Activated naive CD4-positive, alpha-beta T cell (primary cell): Measurements from ENCODE around the gene TOP1.
"Not testable (repeated sequence)": the region's sequence is repeated elsewhere in the genome, so short reads cannot be mapped to it uniquely, and the experiment has no call there.

Source experiments
- DNase-seq, 4 experiments: peaks; one replicate each; lab custom pipeline; 2025; lab: John Stamatoyannopoulos, UW

The TOP1 gene

GRCh38 chr20:41095110-41095969, 66.7 kb downstream of the TOP1 start:
- DNase-seq: peak in 3 of 4 experiments; percentile 10 to 40 (median 22)

DNA sequence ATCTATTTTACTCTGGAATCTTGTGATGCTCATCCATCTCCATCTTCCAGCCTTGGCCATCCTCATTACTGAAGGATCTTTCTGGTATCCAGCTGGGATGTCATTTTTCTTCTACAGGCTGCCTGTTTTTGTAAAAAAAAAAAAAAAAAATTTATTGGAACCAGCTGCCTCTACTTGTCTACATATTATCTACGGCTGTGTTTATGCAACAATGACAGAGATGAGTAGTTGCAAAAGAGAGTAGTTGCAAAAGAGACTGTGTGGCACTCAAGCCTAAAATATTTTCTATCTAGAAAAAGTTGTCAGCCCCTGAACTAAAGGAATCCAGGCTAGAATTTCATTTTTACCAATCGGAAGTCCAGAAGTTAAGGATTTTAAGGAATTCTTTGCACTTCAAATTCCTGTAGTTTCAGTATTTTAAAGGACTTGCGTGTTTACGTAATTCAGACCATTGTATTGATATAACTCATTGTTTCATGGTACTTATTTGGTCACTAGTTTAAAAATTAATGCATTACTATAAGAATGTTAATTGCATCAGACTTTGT, 70.2 kb downstream of the TOP1 start:
- no peak for DNase-seq

DNA sequence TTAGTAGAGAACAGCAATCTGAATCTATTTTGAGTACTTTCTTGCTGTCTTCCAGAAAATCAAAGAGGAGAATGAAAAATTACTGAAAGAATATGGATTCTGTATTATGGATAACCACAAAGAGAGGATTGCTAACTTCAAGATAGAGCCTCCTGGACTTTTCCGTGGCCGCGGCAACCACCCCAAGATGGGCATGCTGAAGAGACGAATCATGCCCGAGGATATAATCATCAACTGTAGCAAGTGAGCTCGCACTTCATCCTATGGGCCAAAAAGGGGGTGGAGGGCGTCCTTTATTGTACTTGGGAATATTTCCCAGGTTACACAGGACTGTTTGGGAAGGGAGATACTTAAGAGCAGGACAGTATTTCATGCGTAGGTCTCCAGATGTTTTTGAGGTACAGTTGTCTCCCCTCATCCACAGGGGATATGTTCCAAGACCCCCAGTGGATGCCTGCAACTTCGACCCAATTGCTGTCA, 71.4 kb downstream of the TOP1 start:
- DNase-seq: no peak

GRCh38 chr20:41101660-41102059, 73.0 kb downstream of the TOP1 start:
- DNase-seq: no peak

DNA sequence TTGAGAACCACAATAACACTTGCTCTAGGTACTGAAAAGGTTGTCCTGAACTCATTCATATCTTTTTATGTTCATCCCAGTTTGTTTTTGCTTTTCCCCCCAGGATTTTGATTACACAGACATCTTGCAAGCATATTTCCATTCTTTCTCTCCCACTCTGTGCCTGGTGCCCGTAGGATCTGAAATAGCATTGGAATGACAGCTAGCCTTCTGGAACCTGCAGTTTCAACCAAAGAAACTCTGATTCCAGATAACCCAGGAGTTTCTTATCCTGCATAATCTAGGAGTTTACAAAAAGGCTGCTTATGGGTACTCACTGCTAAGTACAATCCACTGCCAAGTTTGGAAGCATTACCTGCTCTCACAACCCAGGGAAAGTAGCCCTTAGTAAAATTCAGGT, 79.9 kb downstream of the TOP1 start:
- no peak for DNase-seq

DNA sequence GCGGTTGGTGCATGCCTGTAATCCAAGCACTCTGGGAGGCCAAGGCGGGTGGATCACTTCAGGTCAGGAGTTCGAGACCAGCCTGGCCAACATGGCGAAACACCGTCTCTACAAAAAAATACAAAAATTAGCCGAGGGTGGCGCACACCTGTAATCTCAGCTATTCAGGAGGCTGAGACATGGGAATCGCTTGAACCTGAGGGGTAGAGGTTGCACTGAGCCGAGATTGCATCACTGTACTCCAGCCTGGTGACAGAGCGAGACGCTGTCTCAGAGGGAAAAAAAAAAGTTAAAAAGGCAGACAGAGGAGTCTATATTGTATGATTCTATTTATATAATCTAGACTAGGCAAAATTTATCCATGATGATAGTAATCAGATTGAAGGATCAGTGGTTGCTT, 81.4 kb downstream of the TOP1 start:
- no peak for DNase-seq

GRCh38 chr20:41110930-41111577, 82.4 kb downstream of the TOP1 start:
- DNase-seq: no peak

GRCh38 chr20:41111578-41111951, 82.9 kb downstream of the TOP1 start:
- no peak for DNase-seq

DNA sequence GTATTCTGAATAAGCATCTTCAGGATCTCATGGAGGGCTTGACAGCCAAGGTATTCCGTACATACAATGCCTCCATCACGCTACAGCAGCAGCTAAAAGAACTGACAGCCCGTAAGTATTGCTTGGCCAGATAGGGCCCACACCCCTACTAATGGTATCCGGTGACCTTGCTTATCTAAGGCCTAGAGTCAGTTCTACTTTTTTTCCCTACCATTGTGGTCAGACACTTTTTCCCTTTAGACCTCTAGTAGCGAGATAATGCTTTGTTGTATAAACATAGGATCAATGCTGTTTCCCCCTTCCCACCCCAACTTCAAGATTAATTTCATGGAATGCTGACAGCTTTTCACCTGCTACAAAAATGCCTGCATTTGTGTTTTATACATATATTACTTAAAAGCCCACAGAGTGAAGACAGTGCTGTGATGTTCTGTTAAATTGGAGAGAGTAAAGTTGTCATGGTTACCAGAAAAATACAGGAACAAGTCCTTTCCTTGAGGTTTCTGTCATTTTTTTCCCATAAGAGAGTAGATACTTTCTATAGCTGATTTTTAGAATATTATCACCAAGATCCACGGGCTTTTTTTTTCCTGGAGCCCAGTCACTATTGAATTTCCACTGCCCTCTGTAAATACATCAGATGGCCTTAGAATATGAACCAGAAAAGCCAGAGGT, 87.8 kb downstream of the TOP1 start:
- no peak for DNase-seq

- DNase-seq: not testable (repeated sequence)
Observed at GRCh38 chr20:41118159-41118558, 89.5 kb downstream of the TOP1 start.

- no peak for DNase-seq
Observed at GRCh38 chr20:41118632-41119031, 90.0 kb downstream of the TOP1 start.

- no peak for DNase-seq
Observed at GRCh38 chr20:41119614-41120561, 91.3 kb downstream of the TOP1 start.

DNA sequence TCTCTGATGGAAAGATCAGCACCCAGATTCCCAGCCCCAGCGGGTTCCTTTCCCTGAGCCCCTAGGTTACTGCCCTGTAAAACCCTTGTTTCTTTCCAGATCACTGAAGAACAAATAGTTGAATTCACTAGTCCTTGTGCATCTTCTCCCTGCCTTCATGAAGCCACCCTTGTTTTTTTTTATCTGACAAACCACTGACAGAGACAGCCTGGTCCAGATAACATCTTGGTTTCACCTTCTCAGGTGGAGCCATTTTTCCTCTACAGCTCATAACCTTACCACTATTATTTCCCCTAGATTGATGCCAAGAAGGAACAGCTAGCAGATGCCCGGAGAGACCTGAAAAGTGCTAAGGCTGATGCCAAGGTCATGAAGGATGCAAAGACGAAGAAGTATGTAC, 92.8 kb downstream of the TOP1 start:
- no peak for DNase-seq

DNA sequence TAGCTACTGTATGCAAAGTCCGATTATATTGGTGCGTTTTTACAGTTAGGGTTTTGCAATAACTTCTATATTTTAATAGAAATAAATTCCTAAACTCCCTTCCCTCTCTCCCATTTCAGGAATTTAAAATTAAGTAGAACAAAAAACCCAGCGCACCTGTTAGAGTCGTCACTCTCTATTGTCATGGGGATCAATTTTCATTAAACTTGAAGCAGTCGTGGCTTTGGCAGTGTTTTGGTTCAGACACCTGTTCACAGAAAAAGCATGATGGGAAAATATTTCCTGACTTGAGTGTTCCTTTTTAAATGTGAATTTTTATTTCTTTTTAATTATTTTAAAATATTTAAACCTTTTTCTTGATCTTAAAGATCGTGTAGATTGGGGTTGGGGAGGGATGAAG, 95.0 kb downstream of the TOP1 start:
- DNase-seq: no peak

DNA sequence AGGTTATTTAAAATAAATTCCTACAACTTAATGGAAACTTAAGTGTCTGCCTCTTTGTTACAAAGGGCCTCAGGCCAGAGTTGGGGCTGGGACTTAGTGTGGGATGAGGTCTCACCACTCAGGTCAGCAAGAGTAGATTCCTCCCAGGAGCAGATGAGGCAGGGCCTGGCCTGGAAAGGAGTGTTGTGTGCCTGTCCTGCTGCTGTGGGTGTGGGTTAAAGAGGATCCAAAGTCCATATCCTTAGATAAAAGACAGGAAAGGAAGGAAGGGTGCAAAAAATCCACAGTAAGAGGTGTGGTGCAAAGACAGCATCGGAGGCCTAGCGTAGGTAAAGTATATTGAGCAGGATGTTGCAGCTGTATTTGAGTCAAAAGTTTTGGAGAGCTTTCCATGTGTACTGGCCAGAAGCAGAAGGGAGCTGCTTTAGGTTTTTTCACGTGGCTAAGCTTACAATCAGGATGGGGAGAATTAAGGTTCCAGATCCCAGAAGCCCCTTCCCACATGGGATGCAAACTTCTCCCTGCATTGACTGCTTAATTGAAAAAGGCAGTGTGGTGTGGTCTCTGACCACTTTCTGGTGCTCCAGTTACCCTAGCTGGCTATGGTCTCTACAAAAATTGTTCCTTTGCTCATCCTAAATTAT, 96.0 kb downstream of the TOP1 start:
- DNase-seq: no peak

DNA sequence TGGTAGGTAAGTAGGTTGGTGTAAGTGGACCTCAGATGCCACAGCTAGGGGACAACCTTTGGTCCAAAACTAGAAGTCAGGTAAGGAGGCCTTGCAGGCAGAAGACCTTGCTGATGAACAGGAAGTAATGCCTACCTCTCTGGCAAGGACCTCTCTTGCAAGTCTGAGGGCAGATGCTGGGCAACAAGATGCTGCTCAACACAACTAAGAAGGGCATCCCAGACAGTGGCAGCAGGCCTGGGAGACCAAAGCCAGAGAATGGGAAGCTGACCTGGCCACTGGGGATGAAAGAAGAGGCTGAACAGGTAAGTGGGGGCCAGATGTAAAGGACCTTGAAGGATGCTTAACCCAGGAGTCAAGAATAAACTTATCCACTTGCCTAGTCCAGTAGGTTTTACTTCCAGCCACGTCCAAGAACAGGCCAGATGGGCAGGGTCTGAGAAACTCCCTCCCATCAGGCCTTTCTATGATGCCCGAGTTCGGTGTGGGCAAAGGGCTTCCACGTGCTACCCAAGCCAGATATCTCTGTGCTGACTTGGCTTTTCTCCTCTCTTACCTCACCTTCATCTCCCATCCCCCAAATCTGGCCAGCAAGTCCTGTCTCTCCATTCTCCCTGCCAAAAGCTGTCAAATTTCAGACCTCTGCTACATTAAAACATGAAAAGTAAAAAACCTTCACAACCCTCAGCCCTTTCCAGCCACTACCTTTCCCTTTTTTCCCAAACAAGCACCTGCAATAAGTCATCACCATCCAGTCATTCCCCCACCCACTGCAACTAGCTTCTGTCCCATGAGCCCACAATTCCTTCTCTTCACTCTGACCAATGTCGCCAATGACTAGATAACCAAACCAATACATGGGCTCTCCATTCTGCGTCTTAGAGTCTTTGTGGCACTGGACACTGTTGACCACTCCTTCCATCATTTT, 97.2 kb downstream of the TOP1 start:
- DNase-seq: no peak

GRCh38 chr20:41126719-41127118, 98.1 kb downstream of the TOP1 start:
- no peak for DNase-seq

DNA sequence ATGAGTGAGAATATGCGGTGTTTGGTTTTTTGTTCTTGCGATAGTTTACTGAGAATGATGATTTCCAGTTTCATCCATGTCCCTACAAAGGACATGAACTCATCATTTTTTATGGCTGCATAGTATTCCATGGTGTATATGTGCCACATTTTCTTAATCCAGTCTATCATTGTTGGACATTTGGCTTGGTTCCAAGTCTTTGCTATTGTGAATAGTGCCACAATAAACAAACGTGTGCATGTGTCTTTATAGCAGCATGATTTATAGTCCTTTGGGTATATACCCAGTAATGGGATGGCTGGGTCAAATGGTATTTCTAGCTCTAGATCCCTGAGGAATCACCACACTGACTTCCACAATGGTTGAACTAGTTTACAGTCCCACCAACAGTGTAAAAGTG, 99.7 kb downstream of the TOP1 start:
- not testable (repeated sequence) for DNase-seq

- DNase-seq: no peak
Observed at GRCh38 chr20:41131594-41132387, 103.2 kb downstream of the TOP1 start.
